HUDEP-2 (cell line): ENCODE results near the gene SLC12A7.
"Not testable (repeated sequence)": the region's sequence is repeated elsewhere in the genome, so short reads cannot be mapped to it uniquely, and the experiment has no call there.

ENCODE experiments used
- DNase-seq, 76 experiments: peaks; one replicate each; lab custom pipeline; 2025; ENCODE audit not compliant: unreplicated experiment in 76 of 76; lab: John Stamatoyannopoulos, UW

SLC12A7 gene

DNA sequence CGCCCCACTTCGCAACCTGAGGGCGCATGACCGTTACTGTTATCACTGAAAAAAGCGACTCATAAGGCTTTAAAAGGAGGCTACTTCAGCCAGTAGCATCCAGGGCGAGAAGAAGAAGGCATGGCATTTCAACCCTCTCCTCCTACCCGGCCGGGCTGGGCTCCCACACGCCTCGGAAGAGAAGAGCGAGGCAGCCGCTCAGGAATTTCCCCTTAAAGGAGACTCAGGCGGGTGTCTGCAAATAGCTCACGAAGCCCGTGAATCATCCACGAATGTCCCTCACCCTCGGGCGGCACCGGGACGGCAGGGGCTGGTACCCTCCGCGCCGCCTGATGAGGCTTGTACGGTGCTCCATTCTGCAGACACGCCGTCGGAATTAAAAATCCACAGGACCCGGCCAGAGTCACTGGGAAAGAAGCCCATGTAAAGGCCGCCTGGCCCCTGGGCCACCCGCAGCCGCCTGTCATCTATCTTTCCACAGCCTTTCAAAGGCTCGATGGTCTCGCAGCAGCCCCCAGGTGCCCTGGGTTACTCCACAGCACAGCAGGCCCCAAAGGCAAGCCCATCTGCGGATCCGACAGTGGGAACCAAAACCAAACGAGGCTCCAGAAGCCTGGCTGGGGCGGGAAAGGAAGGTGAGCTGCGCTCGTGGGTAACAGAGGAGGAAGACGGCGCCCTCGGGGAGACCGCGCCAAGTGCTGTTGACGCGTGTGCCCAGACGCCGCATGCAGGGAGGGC is 11.8 kb downstream of the SLC12A7 start:
- no peak for DNase-seq

DNA sequence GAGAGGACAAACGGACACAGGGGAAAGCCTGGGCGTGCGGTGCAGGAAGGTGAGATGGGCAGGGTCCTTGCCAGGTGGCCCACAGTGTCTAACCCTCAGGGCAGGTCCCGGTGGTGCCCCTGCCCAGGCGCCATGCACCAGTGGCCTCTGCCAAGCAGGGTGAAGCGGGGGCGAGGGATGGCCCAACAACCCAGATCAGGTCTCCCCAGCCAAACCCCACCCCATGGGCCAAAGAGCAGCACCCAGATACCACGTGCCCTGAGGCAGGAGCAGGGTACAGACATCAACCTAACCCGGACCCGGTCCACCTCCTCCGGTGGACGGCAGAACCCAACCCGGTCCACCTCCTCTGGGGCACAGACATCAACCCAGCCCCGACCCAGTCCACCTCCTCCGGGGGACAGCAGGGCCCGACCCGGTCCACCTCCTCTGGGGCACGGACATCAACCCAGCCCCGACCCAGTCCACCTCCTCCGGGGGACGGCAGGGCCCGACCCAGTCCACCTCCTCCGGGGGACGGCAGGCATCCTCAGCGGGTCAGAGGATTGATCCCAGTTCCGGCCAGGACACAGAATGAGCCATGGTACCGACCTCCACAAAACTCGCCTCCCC is 12.8 kb downstream of the SLC12A7 start:
- DNase-seq: no peak

DNA sequence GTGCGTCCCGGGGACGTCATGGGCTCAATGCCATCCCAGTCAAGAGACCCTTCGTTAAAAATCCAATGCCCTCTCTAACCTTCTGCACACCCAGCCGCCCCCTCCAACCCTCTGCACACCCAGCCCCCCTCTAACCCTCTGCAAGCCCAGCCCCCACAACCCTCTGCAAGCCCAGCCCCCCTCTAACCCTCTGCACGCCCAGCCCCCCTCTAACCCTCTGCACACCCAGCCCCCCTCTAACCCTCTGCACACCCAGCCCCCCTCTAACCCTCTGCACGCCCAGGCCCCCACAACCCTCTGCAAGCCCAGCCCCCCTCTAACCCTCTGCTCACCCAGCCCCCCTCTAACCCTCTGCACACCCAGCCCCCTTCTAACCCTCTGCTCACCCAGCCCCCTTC is 13.9 kb downstream of the SLC12A7 start:
- DNase-seq: not testable (repeated sequence)

DNA sequence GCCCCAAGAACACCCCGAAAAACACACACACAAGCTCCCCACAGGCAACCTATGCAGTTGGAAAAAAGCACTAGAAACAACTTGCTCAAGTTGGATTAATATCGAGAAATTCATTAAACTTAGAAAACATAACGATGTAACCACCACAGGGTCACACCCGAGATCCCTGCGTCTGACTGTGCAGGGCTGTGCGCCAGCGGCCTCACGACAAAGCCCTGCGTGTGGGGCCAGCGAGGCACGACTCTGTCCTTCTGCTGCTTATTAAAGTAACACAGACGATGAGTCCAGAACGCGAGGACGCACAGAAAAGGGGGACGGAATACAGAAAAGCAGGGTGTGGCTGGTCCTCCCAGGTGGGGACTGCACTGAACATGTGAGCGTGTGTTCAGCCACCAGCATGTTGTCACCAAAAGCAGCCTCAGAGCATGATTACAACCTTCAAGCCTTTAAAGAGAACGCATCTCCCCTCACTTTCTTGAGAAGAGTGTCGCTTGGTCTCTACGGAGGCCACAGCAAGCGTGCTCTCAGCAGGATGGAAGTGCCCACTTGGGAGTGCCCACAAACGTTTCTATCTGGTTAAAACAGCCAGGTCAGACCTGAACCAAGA is 14.4 kb downstream of the SLC12A7 start:
- peak in 1 of 76 experiments; percentile 16 for DNase-seq

DNA sequence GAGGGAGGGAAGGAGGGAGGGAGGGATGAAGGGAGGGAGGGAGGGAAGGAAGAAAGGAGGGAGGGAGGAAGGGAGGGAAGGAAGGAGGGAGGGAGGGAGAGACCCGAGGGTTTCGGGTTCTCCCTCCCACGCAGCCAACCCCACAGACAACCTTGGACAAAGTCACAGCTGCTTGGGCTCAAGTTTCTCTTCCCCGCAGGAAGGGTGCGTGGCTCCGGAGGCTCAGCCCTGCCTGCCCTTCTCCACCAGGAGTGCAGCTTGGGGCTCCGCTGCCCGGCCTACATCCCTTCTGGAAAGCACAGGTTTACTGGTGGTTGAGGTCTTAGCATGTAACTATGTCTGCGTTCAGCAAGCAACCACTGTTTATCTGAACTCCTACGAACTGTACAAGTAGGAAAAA is 15.0 kb downstream of the SLC12A7 start:
- no peak for DNase-seq

DNA sequence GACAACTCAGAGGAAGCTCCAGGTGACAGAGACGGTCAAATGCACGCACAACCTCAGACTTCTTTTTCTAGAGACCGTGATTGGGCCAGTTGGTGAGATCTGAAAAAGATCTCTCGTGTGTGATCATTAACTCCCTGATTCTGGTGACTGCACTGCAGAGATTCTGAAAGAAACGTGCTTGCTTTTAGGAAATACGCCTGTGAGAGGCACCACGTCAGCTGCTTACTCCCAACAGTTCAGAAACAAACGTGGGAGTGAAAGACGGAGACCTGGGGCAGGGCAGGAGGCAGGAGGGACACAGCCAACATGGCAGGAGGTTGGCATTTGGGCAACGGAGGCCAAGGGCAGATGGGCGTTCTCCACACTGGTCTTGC is 15.9 kb downstream of the SLC12A7 start:
- DNase-seq: no peak

DNA sequence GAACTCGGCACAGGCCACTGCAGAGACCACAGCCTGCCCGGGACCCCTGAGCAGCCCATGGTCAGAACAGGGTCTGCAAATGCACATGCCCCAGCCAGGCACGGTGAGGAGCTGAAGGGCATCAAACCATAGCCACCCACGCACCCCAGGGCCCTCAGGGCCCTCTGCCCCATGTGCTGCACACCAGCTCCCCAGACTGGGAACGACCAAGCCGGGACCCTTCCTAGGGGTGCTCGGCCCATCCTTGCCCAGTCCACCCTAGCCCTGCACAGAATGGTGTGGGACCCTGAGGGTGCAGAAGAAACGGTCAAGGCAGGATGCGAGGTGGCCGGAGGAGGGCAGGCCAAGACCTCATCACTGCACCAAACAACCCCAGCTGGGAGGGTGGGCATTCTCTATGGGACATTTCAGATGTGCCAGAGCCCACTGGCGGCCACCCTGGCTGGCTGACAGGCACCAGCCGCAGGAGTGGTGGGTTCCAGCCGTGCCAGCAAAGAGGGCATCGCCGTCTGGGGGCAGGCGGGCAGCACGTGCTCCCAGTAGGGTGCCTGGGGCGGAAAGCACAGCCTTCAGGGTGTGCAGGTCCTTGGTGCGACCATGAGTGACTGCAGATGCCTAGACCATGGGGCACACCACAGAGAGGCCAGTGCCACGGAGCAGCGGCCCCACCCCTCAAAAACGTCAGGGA is 16.4 kb downstream of the SLC12A7 start:
- DNase-seq: no peak

DNA sequence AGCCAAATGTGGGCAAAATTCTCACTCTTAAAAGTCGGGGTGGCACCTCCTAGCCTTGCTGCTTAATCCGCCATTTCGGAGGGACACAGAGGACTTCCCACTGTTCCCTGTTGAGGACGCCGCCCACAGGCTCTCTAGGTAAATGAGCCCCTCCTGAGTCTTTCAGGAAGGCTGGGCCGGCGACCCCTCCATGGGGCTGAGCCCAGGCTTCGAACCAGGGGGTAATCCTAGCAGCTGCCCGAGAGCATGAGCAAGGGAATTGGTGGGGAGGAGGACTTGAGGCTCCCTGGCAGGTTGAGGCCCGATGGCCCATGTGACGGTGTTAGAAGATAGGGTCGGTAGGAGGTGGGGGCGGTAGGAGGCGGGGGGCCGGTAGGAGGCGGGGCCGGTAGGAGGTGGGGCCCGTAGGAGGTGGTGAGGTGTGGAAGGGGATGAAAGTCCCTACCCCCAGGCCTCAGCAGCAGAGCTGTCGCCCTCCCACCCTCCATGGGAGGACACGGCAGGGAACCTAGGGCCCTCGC is 17.1 kb downstream of the SLC12A7 start:
- DNase-seq: no peak

DNA sequence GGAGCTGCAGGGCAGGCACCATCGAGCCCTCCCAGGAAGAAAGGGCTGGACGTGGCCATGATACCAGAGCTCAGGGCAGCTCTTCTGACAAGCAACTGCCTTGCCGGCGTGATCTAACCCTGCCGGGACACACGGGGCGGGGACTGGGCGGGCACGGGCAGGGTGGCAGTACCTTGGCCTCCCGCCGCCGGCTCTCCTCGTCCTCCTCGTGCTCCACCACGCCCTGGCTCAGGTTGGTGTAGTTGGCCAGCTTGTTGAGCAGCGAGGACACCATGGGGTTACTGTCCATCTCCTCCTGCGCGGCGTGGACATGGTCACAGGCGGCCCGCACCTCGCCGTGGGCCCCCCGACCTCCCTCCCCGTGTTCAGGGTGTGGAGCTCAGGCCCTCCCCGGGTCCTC is 18.5 kb downstream of the SLC12A7 start:
- peak in 72 of 76 experiments; percentile 5 to 86 (median 69) for DNase-seq

DNA sequence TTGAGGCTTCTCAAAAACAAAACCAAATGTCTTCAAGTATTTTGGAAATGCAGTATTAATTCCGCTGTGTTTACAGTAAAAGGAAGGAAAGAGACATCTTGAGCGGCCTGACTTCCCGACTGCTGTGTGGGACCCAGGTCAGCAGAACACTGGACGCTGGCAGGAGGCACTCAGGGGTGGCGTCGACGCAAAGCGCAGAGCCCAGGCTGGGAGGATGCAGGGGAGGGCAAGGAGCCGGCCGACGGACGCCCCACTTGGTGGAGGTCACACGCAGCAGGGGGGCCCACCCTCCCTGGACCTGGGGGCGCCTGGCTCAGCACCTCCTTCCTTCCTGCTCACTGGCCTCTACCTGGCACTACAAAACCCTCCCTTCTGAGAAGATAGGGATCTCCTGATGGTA is 19.7 kb downstream of the SLC12A7 start:
- no peak for DNase-seq

DNA sequence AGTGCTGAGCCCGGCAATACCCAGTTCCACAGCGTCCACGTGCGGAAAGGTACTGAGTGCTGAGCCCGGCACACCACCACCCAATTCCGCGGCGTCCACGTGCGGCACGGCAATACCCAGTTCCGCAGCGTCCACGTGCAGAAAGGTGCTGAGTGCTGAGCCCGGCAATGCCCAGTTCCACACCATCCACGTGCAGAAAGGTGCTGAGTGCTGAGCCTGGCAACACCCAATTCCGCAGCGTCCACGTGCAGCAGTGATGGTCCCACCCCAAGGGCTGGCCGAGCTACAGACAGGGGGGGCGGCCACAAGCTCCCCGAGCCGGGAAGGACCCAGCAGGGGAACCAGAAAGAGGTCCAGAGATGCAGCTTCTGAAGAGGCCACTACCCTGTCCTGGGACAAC is 20.2 kb downstream of the SLC12A7 start:
- no peak for DNase-seq

DNA sequence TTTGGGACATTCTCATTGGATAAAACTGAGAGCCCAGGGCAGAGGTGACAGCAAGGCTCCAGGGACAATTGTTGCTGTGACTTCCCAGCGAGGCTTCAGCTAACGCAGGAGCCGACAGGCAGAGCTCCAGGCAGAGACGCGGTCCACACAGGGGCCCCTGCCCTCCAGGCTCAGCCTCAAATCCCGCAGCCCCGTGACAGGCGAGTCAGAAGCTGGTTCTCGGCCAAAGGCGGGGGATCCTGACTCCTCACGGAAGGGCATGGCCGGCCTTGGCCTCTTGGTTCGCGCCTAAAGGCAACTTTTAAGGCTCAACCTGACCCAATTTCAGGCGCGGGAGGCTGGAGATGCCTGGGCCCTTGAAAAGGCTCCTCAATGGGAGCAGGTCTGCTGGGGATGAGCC is 21.3 kb downstream of the SLC12A7 start:
- DNase-seq: peak in 14 of 76 experiments; percentile 6 to 34 (median 15)

DNA sequence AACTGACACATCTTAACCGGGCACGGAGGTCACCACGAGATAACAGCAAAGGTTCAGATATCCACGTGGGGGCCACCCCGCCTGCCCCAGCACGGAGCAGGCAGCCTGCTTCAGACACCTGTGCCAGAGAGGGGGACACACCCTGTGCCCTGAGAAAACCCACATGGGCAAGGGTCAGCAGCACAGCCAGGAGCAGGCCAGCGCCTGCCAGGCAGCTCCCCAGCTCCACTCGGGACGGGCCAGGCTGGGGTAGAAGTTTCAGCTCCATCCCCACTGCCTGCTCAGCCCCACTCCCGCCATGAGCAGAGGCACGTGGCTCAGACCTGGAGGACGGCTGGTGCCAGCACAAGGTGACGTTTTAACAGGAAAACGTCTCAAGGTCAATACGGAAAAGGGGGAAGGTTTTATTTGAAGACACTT is 22.2 kb downstream of the SLC12A7 start:
- DNase-seq: peak in 2 of 76 experiments; percentile 10 to 18

DNA sequence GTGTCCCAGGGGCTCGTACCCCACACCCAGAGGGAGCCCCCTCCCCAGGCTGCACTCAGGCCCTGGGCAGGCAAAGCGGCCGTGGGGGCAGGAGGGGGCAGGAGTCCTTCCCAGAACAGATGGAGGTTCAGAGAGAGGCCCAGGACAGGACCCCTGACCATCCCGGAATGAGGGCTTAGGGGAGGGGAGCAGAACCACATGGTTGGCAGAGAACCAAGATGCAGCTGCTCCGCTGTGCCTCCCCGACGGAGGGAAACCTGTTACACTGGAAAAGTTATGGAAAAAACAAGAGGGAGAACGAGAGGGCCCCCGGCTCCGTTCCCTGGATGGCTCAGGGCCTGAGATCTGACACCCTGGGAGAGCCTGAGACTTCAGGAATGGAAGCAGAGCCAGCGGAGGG is 22.7 kb downstream of the SLC12A7 start:
- DNase-seq: no peak

DNA sequence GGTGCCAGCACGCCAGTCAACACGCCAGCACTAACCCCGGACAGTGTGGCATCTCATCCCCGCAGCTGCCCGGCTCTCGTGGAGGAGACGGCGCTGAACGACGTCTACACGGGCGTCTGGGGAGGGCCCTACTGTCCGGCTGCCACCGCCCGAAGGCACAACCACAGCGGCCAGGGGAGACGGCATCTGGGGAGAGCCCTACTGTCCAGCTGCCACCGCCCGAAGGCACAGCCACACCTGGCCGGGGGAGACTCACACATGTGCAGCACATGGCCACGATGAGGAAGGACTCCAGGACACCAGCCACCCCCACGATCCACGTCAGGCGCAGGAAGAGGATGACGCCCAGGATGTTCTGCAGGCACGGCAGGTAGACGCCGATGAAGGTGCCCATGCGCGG is 23.1 kb downstream of the SLC12A7 start:
- DNase-seq: no peak

DNA sequence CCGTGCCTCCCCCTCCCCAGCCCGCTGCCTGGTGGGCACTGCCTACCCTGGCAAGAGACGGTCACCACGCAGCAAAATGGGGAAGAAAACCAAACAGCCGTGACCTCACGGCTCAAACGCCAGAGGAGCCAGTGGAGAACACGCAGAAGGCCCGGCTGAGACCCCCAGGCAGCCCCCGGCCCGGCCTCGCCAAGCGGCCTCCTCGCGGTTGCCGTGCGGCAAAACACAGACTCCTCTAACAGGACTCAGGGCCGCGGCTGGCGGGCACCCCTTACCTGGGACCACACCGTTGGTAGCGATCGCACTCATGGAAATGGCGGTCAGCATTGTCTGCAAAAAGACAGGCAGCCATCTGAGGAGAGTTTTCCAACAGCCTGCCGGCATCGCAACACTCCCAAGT is 23.8 kb downstream of the SLC12A7 start:
- no peak for DNase-seq

DNA sequence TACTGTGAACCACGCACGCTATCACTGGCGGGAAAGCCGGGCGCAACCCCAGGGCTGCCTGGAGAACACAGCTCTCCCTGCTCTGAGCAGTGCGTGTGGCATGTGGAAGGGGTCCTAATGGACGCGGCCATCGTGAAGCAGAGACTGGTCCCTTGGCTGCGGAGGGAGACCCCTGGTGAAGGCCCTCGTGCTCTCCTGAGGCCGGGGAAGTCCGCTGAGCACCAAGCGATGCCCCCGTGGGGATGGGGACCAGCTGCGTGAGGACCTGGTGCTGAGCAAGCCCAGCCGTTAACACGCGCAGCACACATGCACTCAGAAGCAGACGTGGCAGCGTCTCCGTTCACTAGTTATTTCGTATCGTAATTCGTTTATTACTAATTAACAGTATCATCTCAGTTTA is 24.4 kb downstream of the SLC12A7 start:
- no peak for DNase-seq

DNA sequence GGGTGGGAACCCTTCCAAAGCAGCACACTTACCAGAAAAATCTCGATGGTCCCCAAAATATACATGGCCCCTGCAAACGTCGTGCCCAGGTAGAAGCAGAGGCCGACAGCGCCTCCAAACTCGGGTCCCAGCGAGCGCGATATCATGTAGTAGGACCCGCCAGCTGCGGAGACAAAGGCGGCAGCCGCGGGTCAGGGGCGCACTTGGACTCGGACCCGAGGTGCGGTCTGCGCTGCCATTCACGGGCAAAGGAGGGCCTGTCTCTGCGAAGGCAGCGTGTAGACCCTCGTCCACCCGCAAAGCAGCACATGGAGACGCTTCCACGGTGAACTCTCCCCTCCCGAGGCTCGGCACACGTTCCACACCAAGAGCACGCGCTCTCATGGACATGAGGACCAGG is 25.0 kb downstream of the SLC12A7 start:
- DNase-seq: no peak

DNA sequence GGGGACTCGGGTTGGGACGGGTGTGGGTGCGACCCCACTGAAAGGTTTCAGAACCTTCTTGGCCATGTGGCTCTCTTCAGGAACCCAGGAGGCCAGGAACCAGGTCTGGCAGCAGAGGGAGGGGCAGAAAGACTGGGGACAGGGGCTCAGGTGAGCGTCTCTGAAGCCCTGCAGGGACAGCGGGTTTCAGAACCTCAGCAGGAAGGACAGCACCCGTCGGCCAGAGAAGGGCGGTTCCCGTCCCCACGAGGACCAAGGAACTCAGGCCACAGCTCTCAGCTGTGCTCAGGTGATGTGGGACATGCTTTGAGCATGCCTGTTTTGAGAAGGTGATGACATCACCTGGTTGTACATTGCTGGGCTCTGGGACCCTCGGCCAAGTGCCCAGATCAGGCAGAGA is 25.7 kb downstream of the SLC12A7 start:
- no peak for DNase-seq

DNA sequence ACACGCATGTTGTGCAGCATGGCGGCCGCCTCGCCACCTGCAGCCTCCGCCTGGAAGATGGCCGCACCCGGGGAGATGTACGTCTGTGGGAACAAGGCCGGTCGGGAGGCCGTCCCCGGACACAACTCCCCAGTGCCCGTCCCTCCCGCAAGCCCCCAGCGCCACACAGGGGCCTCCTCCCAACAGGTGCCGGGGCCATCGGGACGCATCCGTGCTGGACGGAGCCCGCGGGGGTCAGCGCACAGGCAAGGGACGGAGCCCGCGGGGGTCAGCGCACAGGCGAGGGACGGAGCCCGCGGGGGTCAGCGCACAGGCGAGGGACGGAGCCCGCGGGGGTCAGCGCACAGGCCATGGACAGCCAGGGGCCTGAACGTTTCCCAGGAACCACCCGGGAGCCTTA is 26.5 kb downstream of the SLC12A7 start:
- DNase-seq: no peak

DNA sequence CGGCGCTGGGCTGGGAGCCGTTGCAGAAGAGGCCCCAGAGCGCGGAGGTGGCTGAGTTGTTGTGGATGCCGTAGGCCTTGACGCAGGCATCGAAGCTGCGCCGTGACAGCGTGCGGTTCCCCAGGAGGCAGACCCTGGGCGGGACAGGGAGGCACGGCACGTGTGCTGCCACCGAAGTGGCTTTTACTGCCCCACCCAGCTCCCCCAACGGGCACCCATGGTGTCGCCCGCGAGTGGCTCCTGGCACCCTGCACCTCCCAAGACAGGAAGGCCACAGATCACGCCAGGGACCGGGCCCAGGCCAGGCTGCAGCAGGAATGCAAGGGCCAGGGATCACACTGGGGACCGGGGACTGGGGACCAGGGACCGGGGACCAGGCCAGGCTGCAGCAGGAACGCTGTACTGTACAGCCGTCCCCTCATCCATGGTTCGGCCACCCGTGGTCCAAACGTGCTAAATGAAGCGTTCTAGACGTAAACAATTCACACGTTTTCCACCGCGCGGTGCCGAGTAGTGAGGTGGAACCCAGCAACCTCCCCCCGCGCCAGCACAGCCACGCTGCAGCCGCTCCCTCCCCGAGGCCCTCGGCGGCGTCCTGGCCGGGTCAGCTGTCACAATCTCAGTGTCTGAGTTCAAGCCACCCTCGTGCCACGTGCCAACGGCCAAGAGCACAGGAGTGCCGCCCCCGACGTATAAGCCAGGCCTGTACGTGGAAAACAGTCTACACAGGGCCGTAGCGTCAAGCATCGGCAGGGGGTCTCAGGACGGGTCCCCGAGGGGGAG is 27.8 kb downstream of the SLC12A7 start:
- no peak for DNase-seq
